Measurements from ENCODE around the gene PIK3CB. TPM values are rescaled to one million over a fixed set of nuclear protein-coding genes. Genes with fewer than 3 reads are reported as not detected.

Gene PIK3CB
- total RNA-seq, 6 donors from 2014 or later = 26.1 to 77.2 (median 40.6) TPM

DNA sequence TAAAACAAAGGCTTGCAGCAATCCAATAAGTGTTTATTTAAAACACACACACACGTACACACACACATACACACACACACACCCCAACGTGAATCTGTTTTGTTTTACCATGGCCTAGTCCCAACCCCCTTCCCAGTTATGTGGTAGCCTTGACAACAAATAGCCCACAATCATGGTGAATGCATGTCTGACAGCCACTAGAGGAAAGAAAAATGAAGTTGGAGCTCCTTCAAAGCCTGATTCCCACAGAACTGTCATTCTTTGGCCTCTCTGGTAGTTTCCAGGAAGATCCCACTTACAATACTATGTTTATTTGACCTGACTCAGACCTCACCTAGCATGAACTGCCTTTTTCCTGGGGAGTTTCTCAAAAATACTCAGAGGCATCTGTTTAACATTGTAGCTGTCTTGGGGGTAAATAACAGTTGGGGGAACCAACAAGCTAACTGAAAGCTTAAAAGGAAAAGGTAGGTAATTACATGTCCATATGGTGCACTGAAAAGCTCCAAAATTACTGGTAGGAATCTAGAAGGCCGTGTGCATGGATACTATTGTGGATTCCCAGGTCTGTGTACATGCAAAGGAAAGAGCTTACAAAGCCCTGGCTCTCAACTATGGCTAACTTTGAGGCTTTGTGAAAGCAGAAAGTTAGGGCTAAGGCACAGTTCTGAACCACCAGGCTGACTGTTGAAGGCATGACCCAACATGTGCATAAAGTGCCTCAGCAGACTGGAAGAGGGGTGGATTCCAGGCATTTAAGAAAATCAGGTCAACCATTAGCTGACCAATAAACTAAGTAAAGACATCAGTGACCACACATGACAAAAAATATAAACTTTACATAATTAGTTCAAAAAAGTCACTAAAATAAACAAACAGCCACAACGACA lies 160.8 kb downstream of the PIK3CB start:
- DNase-seq = no peak
- ATAC-seq (ENCODE audit: low FRiP score in 2 of 2) = no peak
- 70 to 75% methylated on average over 4 of the region's 4 CpGs for WGBS, 2 donors
- Histone ChIP-seq H3K36me3 (peaks cover 0 to 32% (median 7%) of the 10 kb centered on the region in 4 donors), H3K4me3 (no peak overlapping the region), H3K27ac (no peak overlapping the region), H3K9me3 (peaks cover 0 to 6% (median 4%) of the 10 kb centered on the region in 4 donors), H3K27me3 (no peaks in the 10 kb centered on the region), H3K4me1 (no peaks in the 10 kb centered on the region)
- TF ChIP-seq CTCF (IDR thresholded peaks at IDR 0.05) = no peak
- no peak for TF ChIP-seq POLR2A (IDR thresholded peaks at IDR 0.05)
- TF ChIP-seq POLR2AphosphoS5 (IDR thresholded peaks at IDR 0.05) = no peak
- no peak for TF ChIP-seq EP300 (IDR thresholded peaks at IDR 0.05)

- TF ChIP-seq POLR2A (IDR thresholded peaks at IDR 0.05) = no peak
- TF ChIP-seq POLR2AphosphoS5 (IDR thresholded peaks at IDR 0.05) = no peak
- ATAC-seq (ENCODE audit: low FRiP score in 2 of 2) (no peak), DNase-seq (no peak)
- H3K27ac ChIP-seq = no peak overlapping the region
- peaks cover 0 to 24% (median 7%) of the 10 kb centered on the region in 4 donors for H3K36me3 ChIP-seq
- H3K27me3 ChIP-seq = no peaks in the 10 kb centered on the region
- peaks cover 0 to 3% (median 0%) of the 10 kb centered on the region in 4 donors for H3K9me3 ChIP-seq
- no peaks in the 10 kb centered on the region for H3K4me1 ChIP-seq
- H3K4me3 ChIP-seq = no peak overlapping the region
Observed at GRCh38 chr3:138670407-138670806, 164.3 kb downstream of the PIK3CB start.

DNA sequence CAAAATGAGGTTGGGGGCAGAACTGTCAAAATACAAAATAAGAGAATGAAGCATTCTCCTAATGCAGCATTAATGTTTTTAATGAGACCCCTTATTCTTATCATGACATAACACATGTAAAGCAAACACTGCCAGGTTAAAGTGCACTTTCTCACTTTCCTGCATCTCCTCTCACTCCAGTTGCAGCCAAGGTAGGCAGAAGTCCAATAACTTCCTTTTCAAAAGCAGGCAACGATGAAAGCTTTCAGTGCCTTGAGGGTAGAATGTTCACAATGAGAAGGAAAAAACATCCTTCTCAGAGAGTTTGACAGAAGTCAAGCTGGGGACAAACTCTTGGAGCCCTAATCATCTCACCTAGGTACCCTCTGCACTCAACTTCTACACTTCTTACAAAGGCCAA lies 166.6 kb downstream of the PIK3CB start:
- Histone ChIP-seq H3K4me1 (no peaks in the 10 kb centered on the region), H3K36me3 (peaks cover 9 to 34% (median 18%) of the 10 kb centered on the region in 4 donors), H3K27ac (no peak overlapping the region), H3K4me3 (no peak overlapping the region), H3K9me3 (no peaks in the 10 kb centered on the region), H3K27me3 (no peaks in the 10 kb centered on the region)
- WGBS, 2 donors = 20 to 83% methylated on average over 1 of the region's 1 CpG
- DNase-seq (no peak), ATAC-seq (ENCODE audit: low FRiP score in 2 of 2) (no peak)
- TF ChIP-seq POLR2A (IDR thresholded peaks at IDR 0.05) = no peak
- TF ChIP-seq EP300 (IDR thresholded peaks at IDR 0.05) = no peak
- no peak for TF ChIP-seq CTCF (IDR thresholded peaks at IDR 0.05)

DNA sequence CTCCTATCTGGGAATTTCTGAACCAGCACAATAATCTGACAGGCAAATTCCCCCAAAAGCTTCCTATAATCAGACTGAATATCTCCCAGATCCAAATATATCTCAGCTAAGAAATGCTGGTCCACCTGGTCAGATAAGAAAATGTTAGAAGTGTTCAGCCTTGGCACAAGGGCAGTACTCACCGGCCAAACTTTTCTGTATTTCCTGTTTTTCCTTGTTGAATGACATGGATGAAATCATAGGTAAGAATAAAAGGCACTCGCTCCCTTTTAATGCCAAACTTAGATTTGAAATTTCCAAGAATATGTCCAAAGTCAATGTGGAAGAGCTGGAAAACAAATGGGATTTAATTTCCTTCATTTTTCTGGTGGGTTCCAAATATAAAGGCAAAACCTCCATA lies 177.2 kb downstream of the PIK3CB start:
- Histone ChIP-seq H3K4me3 (no peak overlapping the region), H3K4me1 (no peaks in the 10 kb centered on the region), H3K27ac (no peak overlapping the region), H3K36me3 (peaks cover 9 to 60% (median 29%) of the 10 kb centered on the region in 4 donors), H3K27me3 (no peaks in the 10 kb centered on the region), H3K9me3 (no peaks in the 10 kb centered on the region)
- TF ChIP-seq CTCF (IDR thresholded peaks at IDR 0.05) (no peak), EP300 (IDR thresholded peaks at IDR 0.05) (no peak), POLR2A (IDR thresholded peaks at IDR 0.05) (no peak), POLR2AphosphoS5 (IDR thresholded peaks at IDR 0.05) (no peak)
- DNase-seq (no peak), ATAC-seq (ENCODE audit: low FRiP score in 2 of 2) (no peak)
- 67 to 70% methylated on average over 2 of the region's 2 CpGs for WGBS, 2 donors

DNA sequence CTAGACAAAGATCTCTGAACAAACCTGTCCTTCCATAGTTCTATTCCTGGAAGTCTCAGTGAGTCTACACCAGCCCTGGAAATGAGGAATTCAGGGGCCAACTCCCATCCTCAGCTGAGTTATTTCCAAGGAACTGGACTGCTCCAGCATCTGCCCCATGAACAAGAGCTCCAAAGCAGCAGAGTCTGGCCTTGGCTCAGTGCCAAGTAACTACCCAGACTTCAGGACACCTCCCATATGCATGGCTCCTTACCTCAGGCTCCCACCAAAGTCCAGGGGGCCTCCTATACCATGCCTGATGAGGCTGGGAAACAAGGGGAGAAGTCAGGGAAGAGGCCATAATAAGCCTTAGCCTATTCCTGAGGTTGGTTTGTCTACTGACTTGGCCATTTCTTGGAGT lies 181.2 kb downstream of the PIK3CB start:
- Histone ChIP-seq H3K27me3 (no peaks in the 10 kb centered on the region), H3K4me3 (no peak overlapping the region), H3K27ac (no peak overlapping the region), H3K9me3 (no peaks in the 10 kb centered on the region), H3K4me1 (no peaks in the 10 kb centered on the region), H3K36me3 (peaks cover 16 to 77% (median 51%) of the 10 kb centered on the region in 4 donors)
- no peak for ATAC-seq (ENCODE audit: low FRiP score in 2 of 2)
- TF ChIP-seq CTCF (IDR thresholded peaks at IDR 0.05) = no peak
- TF ChIP-seq POLR2AphosphoS5 (IDR thresholded peaks at IDR 0.05) = no peak
- no peak for TF ChIP-seq EP300 (IDR thresholded peaks at IDR 0.05)
- no peak for TF ChIP-seq POLR2A (IDR thresholded peaks at IDR 0.05)
- DNase-seq = no peak
